GM18519 (cell line): ENCODE data around the gene CD200.

Experiments used
- ATAC-seq: cut with Tn5 transposase; IDR thresholded peaks from one replicate; pipeline ENCODE4 v1.9.1; 2021; ENCODE audit warnings: mild to moderate bottlenecking, moderate library complexity; ENCODE audit not compliant: unreplicated experiment, low FRiP score

The CD200 gene

DNA sequence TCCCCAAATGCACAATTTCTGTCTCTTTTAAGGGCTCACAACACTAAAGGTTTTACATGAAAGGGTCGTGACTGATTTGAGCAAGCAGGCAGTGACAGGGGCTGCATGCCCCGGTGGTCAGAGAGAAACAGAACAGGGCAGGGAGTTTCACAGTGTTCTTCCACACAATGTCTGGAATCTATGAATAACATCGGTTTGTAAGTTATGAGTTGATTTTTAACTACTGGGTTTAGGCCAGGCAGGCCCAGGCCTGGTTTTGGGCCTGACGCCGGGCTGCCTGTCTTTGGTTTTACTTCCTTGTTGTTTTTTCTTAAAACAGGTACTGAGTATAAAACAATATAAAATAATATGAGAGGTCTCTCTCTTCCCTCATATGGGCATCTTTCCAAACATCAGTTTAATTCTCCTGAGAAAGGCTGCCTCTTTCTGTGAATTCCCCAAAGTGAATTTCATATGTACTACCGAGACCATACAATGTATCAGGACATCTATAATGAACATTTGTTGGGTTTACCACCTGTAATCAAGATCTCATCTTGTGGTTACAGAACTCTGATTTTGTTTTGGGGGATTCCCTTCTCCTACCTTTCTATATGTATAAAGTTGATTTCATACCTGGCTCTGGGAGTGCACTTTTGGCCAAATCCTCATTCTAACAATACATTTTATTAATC lies 74.4 kb downstream of the CD200 start:
- no peak for ATAC-seq

DNA sequence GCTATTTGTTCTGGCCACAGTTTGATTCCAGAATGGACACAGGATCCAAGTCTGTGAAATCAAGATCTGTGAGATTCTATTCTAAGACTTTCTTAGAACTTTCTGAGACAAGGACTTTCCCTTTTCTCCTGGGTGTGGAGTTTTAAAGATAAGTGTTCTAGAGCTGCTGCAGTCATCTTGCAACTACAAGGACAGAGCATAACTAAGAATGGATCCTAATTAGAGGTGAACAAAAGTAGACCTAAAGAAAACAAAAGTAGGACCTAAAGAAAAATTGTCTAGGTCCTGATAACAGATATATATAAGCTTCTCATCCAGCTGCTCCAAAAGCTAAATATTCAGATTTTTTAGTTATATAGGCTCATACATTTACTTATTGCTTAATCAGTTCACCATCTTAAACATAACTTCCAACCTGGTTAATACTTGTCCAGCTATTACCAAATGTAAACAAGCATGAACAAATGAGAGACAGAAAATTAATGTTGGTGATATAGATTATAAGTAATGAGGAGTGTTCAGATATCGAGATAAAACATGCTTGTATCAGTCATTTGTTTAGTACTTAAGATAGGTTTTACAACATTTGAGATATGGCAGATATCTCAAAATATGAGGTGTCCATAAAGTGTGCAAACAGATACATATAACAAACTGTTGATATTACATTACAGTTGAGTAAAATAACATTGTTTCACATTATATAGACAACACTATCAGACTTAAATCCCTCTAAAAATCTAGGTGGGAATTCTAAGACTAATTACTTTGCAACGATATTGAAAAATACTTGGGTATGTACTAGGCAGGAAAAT lies 75.1 kb downstream of the CD200 start:
- no peak for ATAC-seq

- ATAC-seq, result no peak
Measured at GRCh38 chr3:112409041-112409440, 76.1 kb downstream of the CD200 start.

DNA sequence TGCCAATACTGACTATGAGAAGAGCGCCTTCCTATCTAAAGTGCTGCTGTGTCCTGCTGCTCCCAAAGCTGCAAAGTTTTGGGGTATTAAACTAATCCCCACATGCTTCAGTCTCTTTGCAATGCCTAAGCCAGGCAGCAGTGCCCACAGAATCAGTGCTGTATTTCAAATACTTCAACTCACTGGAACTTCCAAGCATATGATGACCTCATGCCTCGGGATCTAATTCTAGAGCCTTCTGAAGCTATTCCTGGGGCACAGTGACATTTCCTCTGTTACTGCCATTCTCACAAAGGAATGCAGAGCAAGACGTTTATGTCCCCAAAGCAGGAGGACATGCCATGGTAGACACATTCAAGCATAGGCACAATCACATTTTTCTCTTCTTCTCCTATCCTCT lies 78.5 kb downstream of the CD200 start:
- ATAC-seq, result no peak
